Measurements from ENCODE around the gene CBFB.

DNA sequence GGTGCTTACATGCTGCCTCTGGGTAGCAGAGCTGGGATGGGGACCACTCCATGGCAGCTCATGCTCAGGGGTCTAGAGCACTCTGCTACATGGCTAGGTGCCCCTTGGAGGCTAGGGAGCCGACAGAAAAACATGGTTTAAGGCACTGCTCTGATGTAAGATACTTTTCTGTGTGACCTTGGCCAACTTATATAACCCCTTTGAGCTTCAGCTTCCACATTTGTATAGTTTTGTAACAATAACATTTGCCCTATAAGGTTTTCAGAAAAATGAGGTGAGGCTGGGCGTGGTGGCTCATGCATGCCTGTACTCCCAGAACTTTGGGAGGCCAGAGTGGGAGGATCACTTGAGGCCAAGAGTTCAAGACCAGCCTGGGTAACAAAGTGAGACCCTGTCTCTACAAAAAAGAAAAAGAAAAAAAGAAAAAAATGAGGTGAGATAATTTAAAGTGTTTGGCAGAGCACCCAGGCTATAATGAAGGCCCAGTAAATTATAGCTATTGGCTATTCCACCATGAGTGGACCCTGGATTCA lies 37.3 kb upstream of the CBFB start:
- TF ChIP-seq CTCF (IDR thresholded peaks at IDR 0.05) = no peak
- no peak for TF ChIP-seq POLR2A (IDR thresholded peaks at IDR 0.05)
